HepG2 (cell line): ENCODE measurements around the gene AKR1C3. TPM values are rescaled to one million over a fixed set of nuclear protein-coding genes. Genes with fewer than 3 reads are reported as not detected.

Source experiments
- ARNTL ChIP-seq: sonication (generic); formaldehyde crosslinking; IDR thresholded peaks from 2 replicates; pipeline ENCODE4 v1.4.0; 2020; ENCODE audit warnings: mild to moderate bottlenecking, missing genetic modification reagents
- HNRNPLL ChIP-seq: fragments of 200-400 bp; formaldehyde crosslinking; IDR thresholded peaks from 2 replicates; pipeline ENCODE4 v1.6.1; 2017; ENCODE audit warnings: mild to moderate bottlenecking, low read depth, low read length; ENCODE audit not compliant: poor library complexity, severe bottlenecking
- IRX3 ChIP-seq: sonication (generic); formaldehyde crosslinking; IDR thresholded peaks from 2 replicates; pipeline ENCODE4 v1.8.1; 2023; ENCODE audit warnings: mild to moderate bottlenecking, low read depth, missing genetic modification reagents, borderline replicate concordance
- PHF20 ChIP-seq: sonication (generic); formaldehyde crosslinking; IDR thresholded peaks from 2 replicates; pipeline ENCODE4 v1.5.0; 2020; ENCODE audit warnings: mild to moderate bottlenecking, missing genetic modification reagents
- POLR2A ChIP-seq, 2 experiments: IDR thresholded peaks; 2 replicates each; pipeline ENCODE4 v1.6.1; 2011; ENCODE audit warnings: low read depth in 2 of 2, low read length in 2 of 2, mild to moderate bottlenecking in 1 of 2, moderate library complexity in 1 of 2; ENCODE audit not compliant: insufficient read depth in 1 of 2
- polyA plus RNA-seq, 8 experiments: library from polyadenylated mRNA; depleted of rRNA in 3 of 8; stranded (reverse) in 7 of 8; unstranded in 1 of 8; fragments of >200 nt; fragmentation: Illumina TruSeq in 4 of 8; extraction: Trizol in 4 of 8; gene quantifications; 2 replicates each; pipeline versions ENCODE4 v1.2.1 to v1.2.3, GENCODE V29; 2011 to 2016; ENCODE audit warnings: low read depth in 4 of 8, missing spikeins in 1 of 8, mixed read lengths in 1 of 8; ENCODE audit not compliant: insufficient read depth in 1 of 8
- total RNA-seq, 5 experiments: library from RNA; depleted of rRNA; stranded (reverse); fragments of >200 nt; fragmentation: Illumina TruSeq; extraction: Trizol; gene quantifications; 2 replicates each; pipeline ENCODE4 v1.2.3, GENCODE V29; 2016; ENCODE audit warnings: low read depth in 1 of 5
- TF ChIP-seq, protein P1 (sequence below): sonication (generic); formaldehyde crosslinking; IDR thresholded peaks from 2 replicates; pipeline ENCODE4 v1.9.0; 2021; ENCODE audit warnings: missing genetic modification reagents, mild to moderate bottlenecking, borderline replicate concordance
- TF ChIP-seq, protein P2 (sequence below): sonication (generic); formaldehyde crosslinking; IDR thresholded peaks from 2 replicates; pipeline ENCODE4 v1.4.0; 2020; ENCODE audit warnings: missing genetic modification reagents, borderline replicate concordance
- TF ChIP-seq, protein P3 (sequence below): sonication (generic); formaldehyde crosslinking; IDR thresholded peaks from 2 replicates; pipeline ENCODE4 v1.4.0; 2020; ENCODE audit warnings: missing genetic modification reagents

The AKR1C3 gene
- total and polyA plus RNA-seq, 2 of the 13 experiments (the other 11 are each of a cell fraction or from before 2014, with no cell fraction given): 368 to 532 TPM

DNA sequence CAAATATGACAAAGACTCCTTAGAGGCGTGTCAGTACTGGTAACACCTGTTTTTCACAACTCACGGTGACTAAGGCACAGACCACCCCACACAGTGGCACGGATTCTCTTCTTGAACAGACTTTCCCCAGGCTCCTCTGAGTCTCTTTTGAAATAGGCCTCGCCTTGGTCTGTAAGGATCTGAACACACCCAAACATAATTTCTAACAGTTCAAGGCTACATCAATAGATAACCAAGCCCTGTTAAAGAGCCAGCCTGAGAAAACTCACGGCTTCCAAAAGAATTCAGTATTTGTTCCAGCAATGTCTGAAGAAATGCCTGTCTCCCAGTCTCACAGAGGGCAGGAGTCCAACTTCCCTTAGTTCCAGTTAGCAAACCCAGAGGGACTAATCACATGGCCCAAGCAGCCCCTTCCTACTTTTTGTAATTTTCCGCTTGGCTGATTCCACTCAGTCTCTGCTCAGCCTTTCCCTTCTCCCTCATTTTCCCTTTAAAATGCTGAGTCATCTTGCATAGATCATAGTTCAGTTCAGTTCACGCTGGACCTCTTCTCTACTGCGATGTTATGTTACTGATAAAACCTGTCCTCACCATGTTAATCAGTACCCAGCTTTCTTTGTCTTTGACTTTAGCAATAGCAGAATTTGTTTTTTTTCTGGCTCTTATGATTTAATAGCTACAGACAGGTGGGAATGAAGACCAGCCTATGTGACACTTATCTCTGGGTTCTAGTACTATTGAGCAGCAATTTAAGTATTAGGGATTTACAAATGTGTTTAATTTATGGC lies 22.6 kb upstream of the AKR1C3 start (continued):
- TF ChIP-seq, protein P1, sequence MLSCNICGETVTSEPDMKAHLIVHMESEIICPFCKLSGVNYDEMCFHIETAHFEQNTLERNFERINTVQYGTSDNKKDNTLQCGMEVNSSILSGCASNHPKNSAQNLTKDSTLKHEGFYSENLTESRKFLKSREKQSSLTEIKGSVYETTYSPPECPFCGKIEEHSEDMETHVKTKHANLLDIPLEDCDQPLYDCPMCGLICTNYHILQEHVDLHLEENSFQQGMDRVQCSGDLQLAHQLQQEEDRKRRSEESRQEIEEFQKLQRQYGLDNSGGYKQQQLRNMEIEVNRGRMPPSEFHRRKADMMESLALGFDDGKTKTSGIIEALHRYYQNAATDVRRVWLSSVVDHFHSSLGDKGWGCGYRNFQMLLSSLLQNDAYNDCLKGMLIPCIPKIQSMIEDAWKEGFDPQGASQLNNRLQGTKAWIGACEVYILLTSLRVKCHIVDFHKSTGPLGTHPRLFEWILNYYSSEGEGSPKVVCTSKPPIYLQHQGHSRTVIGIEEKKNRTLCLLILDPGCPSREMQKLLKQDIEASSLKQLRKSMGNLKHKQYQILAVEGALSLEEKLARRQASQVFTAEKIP (CRISPR knock-in tag): no peak
- no peak for TF ChIP-seq IRX3 (CRISPR knock-in tag)
- peak; percentile 94; the same call in 1 of the 2 replicates for TF ChIP-seq ARNTL (CRISPR knock-in tag)
- peak; percentile 12 to 26; a peak in 3 of 4 replicates for TF ChIP-seq POLR2A (IDR thresholded peaks at IDR 0.05; ENCODE audit: insufficient read depth in 1 of 2, low read depth in 2 of 2, low read length in 2 of 2)
- TF ChIP-seq HNRNPLL: no peak
- peak; percentile 43; the same call in 1 of the 2 replicates for TF ChIP-seq PHF20 (CRISPR knock-in tag)
- TF ChIP-seq, protein P2, sequence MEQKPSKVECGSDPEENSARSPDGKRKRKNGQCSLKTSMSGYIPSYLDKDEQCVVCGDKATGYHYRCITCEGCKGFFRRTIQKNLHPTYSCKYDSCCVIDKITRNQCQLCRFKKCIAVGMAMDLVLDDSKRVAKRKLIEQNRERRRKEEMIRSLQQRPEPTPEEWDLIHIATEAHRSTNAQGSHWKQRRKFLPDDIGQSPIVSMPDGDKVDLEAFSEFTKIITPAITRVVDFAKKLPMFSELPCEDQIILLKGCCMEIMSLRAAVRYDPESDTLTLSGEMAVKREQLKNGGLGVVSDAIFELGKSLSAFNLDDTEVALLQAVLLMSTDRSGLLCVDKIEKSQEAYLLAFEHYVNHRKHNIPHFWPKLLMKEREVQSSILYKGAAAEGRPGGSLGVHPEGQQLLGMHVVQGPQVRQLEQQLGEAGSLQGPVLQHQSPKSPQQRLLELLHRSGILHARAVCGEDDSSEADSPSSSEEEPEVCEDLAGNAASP (CRISPR knock-in tag): peak; percentile 98
- TF ChIP-seq, protein P3, sequence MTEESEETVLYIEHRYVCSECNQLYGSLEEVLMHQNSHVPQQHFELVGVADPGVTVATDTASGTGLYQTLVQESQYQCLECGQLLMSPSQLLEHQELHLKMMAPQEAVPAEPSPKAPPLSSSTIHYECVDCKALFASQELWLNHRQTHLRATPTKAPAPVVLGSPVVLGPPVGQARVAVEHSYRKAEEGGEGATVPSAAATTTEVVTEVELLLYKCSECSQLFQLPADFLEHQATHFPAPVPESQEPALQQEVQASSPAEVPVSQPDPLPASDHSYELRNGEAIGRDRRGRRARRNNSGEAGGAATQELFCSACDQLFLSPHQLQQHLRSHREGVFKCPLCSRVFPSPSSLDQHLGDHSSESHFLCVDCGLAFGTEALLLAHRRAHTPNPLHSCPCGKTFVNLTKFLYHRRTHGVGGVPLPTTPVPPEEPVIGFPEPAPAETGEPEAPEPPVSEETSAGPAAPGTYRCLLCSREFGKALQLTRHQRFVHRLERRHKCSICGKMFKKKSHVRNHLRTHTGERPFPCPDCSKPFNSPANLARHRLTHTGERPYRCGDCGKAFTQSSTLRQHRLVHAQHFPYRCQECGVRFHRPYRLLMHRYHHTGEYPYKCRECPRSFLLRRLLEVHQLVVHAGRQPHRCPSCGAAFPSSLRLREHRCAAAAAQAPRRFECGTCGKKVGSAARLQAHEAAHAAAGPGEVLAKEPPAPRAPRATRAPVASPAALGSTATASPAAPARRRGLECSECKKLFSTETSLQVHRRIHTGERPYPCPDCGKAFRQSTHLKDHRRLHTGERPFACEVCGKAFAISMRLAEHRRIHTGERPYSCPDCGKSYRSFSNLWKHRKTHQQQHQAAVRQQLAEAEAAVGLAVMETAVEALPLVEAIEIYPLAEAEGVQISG (CRISPR knock-in tag): 0 out of 2 replicates have a peak, but pooled peaks have one; percentile 42
